CD14-positive monocyte (primary cell): ENCODE results near the gene RAB11A. TPM values are rescaled to one million over a fixed set of nuclear protein-coding genes. Genes with fewer than 3 reads are reported as not detected.

Source experiments
- DNase-seq, 3 donors: peaks; one replicate each; pipeline ENCODE4 v3.0.0-alpha.2; 2011 to 2022
- H2AFZ ChIP-seq: 2 replicates; pipeline ENCODE4 v1.6.0; 2012; ENCODE audit warnings: mild to moderate bottlenecking, low read depth, low read length, inconsistent platforms; ENCODE audit not compliant: insufficient read depth, poor library complexity, severe bottlenecking
- H3K27ac ChIP-seq, 2 donors: 1 replicate in 1 of 2; 2 replicates in 1 of 2; pipeline ENCODE4 v1.5.1; 2012 to 2013; ENCODE audit warnings: low read length in 2 of 2, control low read depth in 1 of 2, inconsistent platforms in 1 of 2, low read depth in 1 of 2, mild to moderate bottlenecking in 1 of 2
- H3K27me3 ChIP-seq, 2 donors: one replicate each; pipeline versions ENCODE4 v1.6.0 to v1.6.1; 2011 to 2013; ENCODE audit warnings: low read length in 2 of 2; ENCODE audit not compliant: control insufficient read depth in 2 of 2, insufficient read depth in 2 of 2
- H3K36me3 ChIP-seq, 2 donors: replicated peaks in 1 of 2; 1 replicate in 1 of 2; 2 replicates in 1 of 2; pipeline versions ENCODE4 v1.5.1 to v1.6.1; 2012 to 2013; ENCODE audit warnings: low read length in 2 of 2, control low read depth in 1 of 2, inconsistent platforms in 1 of 2, mild to moderate bottlenecking in 1 of 2; ENCODE audit not compliant: insufficient read depth in 2 of 2, control insufficient read depth in 1 of 2
- H3K4me1 ChIP-seq, 2 donors: 1 replicate in 1 of 2; 2 replicates in 1 of 2; pipeline versions ENCODE4 v1.5.1 to v1.6.1; 2012 to 2013; ENCODE audit warnings: low read length in 2 of 2, control low read depth in 1 of 2, inconsistent platforms in 1 of 2, mild to moderate bottlenecking in 1 of 2, moderate library complexity in 1 of 2; ENCODE audit not compliant: insufficient read depth in 2 of 2, control insufficient read depth in 1 of 2
- H3K4me2 ChIP-seq: replicated peaks from 2 replicates; pipeline ENCODE3; 2012; ENCODE audit warnings: low read length, moderate library complexity, mild to moderate bottlenecking; ENCODE audit not compliant: poor library complexity, severe bottlenecking; ENCODE audit errors: extremely low read depth
- H3K4me3 ChIP-seq, 3 experiments: fragments of 200-600 bp in 1 of 3; sonication (generic) in 1 of 3; replicated peaks in 1 of 3; 1 replicate in 2 of 3; 2 replicates in 1 of 3; pipeline ENCODE4 v1.5.1; 2011 to 2013; ENCODE audit warnings: low read length in 3 of 3, mild to moderate bottlenecking in 3 of 3, control low read depth in 2 of 3, low read depth in 2 of 3, inconsistent platforms in 1 of 3, moderate library complexity in 1 of 3
- H3K79me2 ChIP-seq: 2 replicates; pipeline ENCODE4 v1.6.0; 2012; ENCODE audit warnings: mild to moderate bottlenecking, control low read depth, inconsistent platforms, low read length, moderate library complexity; ENCODE audit not compliant: insufficient read depth
- H3K9ac ChIP-seq: 2 replicates; pipeline ENCODE4 v1.6.0; 2017; ENCODE audit warnings: low read length, mild to moderate bottlenecking; ENCODE audit not compliant: insufficient read depth, poor library complexity, severe bottlenecking
- H3K9me3 ChIP-seq, 2 donors: replicated peaks in 1 of 2; 1 replicate in 1 of 2; 2 replicates in 1 of 2; pipeline versions ENCODE4 v1.5.1 to v1.6.1; 2012 to 2013; ENCODE audit warnings: low read length in 2 of 2, control low read depth in 1 of 2; ENCODE audit not compliant: control insufficient read depth in 1 of 2, insufficient read depth in 1 of 2
- H4K20me1 ChIP-seq: 2 replicates; pipeline ENCODE4 v1.6.0; 2012; ENCODE audit warnings: mild to moderate bottlenecking, low read length, control low read depth, moderate library complexity; ENCODE audit not compliant: insufficient read depth
- H3K27ac Mint-ChIP-seq, 7 donors: one replicate each; pipeline ENCODE4 v1.8.0; 2020; ENCODE audit warnings: mild to moderate bottlenecking in 7 of 7, mixed read lengths in 7 of 7, moderate library complexity in 6 of 7, inconsistent platforms in 2 of 7
- H3K27me3 Mint-ChIP-seq, 3 donors: one replicate each; pipeline ENCODE4 v1.8.0; 2021 to 2022; ENCODE audit warnings: low read depth in 3 of 3, mild to moderate bottlenecking in 3 of 3, mixed read lengths in 3 of 3, moderate library complexity in 3 of 3, inconsistent platforms in 1 of 3
- H3K36me3 Mint-ChIP-seq, 2 donors: one replicate each; pipeline ENCODE4 v1.8.0; 2020; ENCODE audit warnings: mixed read lengths in 2 of 2, inconsistent platforms in 1 of 2, mild to moderate bottlenecking in 1 of 2
- H3K4me1 Mint-ChIP-seq: one replicate; pipeline ENCODE4 v1.8.0; 2020; ENCODE audit warnings: mild to moderate bottlenecking, mixed read lengths
- H3K4me3 Mint-ChIP-seq, 2 donors: one replicate each; pipeline ENCODE4 v1.8.0; 2020; ENCODE audit warnings: mild to moderate bottlenecking in 2 of 2, mixed read lengths in 2 of 2, moderate library complexity in 1 of 2
- H3K9me3 Mint-ChIP-seq, 7 donors: one replicate each; pipeline ENCODE4 v1.8.0; 2020 to 2022; ENCODE audit warnings: mixed read lengths in 7 of 7, mild to moderate bottlenecking in 6 of 7, moderate library complexity in 6 of 7, inconsistent platforms in 2 of 7
- CTCF ChIP-seq: fragments of 200-600 bp; IDR thresholded peaks from one replicate; pipeline ENCODE4 v1.8.0; 2022; ENCODE audit warnings: antibody characterized with exemption, mild to moderate bottlenecking
- intact Hi-C, 2 donors: fragments of 100-400 bp; cut with micrococcal nuclease; formaldehyde crosslinking; loops; one replicate each; pipeline versions ENCODE4 v1.15.0 to v1.15.1; 2023
- polyA plus RNA-seq, 3 donors: library from polyadenylated mRNA; depleted of rRNA in 1 of 3; unstranded in 2 of 3; stranded (reverse) in 1 of 3; fragments of 300-500 nt in 2 of 3; fragments of >200 nt in 1 of 3; fragmentation: Illumina TruSeq in 2 of 3; gene quantifications; 1 replicate in 2 of 3; 2 replicates in 1 of 3; pipeline ENCODE4 v1.2.3, GENCODE V29; 2012 to 2021
- small RNA-seq: library from RNA; depleted of rRNA; stranded (forward); fragments of <200 nt; gene quantifications from one replicate; pipeline ENCODE3, GENCODE V24; 2012; ENCODE audit warnings: low read depth; ENCODE audit not compliant: insufficient read length

The RAB11A gene
- polyA plus RNA-seq, 3 donors, result 180 to 310 (median 300) TPM

GRCh38 chr15:65940618-65940909, 71.3 kb downstream of the RAB11A start:
- H3K4me3 Mint-ChIP-seq, result no peak overlapping the region
- no peak for TF ChIP-seq CTCF
- H3K4me2 ChIP-seq, result no peak overlapping the region
- H3K9me3 ChIP-seq, result no peaks in the 10 kb centered on the region
- H3K27me3 ChIP-seq, result no peaks in the 10 kb centered on the region
- H3K27ac Mint-ChIP-seq, result no peak overlapping the region
- H3K9me3 Mint-ChIP-seq, result no peaks in the 10 kb centered on the region
- no peaks in the 10 kb centered on the region for H3K36me3 ChIP-seq
- H4K20me1 ChIP-seq, result no peaks in the 10 kb centered on the region
- H3K4me1 Mint-ChIP-seq, result no peaks in the 10 kb centered on the region
- no peak overlapping the region for H2AFZ ChIP-seq
- no peaks in the 10 kb centered on the region for H3K36me3 Mint-ChIP-seq
- no peaks in the 10 kb centered on the region for H3K4me1 ChIP-seq
- no peak overlapping the region for H3K9ac ChIP-seq
- no peak overlapping the region for H3K4me3 ChIP-seq
- intact Hi-C loops, result no loop called here
- DNase-seq, result no peak
- peaks cover 6 to 9% (median 6%) of the 10 kb centered on the region in 3 donors for H3K27me3 Mint-ChIP-seq
- H3K79me2 ChIP-seq, result no peaks in the 10 kb centered on the region
- no peak overlapping the region for H3K27ac ChIP-seq

Small RNAs within 50 kb of the gene (small RNA-seq; reads per million reads assigned to genes)
- gene RF00026, result not detected

Other genes with a start within 250 kb of the RAB11A start
- 1 to 10 TPM in 1 of 3 donors, under 1 TPM in 2; 0.80 to 1.7 (median 0.83) TPM for gene SLC24A1, start 247.6 kb upstream of the RAB11A start, polyA plus RNA-seq
- gene DENND4A, start 77.2 kb upstream of the RAB11A start, polyA plus RNA-seq, result 10 to 100 TPM in 1 of 3 donors, 1 to 10 TPM in 2; 4.6 to 11.0 (median 6.9) TPM